A204.1 (cell line): Measurements from ENCODE around the gene ANKRD37.

Experiments used
- FAIRE-seq: peaks from 2 replicates; lab custom pipeline; 2012; peaks lifted over from hg19 to GRCh38; lab: Jason Lieb, UNC

The ANKRD37 gene

DNA sequence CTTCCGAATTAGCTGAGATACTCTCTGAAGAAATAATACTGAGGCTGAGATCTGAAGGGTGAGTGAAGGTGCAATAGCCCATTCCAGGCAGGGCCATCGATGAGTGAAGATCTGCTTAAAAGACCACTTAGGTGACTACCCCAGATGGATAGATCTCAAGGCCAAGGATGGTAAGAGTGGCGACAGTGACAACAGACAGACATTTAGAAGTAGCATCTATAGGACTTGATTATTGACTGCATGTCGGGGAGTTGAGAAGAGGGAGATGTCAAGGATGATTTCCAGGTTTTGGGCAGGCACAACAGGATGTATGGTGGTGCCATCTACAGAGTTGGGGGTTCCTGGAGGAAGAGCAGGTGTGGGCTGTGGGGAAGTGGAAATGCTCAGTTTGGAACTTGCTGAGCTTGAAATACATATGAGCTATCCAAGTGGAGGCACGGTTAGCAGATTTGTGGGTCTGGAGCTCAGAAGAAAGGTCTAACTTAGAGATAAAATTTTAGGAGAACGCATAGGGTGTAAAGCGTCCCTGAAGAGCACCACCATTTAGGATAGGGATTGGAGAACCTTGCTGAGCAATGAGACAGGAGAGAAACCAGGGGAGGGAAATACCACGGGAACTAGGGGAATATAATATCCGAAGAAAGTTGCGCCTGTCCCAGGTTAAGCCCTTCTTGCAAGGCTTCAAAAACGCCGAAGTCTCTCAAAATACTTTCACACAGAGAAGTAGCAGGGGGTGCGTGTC is 28.4 kb downstream of the ANKRD37 start:
- no peak for FAIRE-seq

DNA sequence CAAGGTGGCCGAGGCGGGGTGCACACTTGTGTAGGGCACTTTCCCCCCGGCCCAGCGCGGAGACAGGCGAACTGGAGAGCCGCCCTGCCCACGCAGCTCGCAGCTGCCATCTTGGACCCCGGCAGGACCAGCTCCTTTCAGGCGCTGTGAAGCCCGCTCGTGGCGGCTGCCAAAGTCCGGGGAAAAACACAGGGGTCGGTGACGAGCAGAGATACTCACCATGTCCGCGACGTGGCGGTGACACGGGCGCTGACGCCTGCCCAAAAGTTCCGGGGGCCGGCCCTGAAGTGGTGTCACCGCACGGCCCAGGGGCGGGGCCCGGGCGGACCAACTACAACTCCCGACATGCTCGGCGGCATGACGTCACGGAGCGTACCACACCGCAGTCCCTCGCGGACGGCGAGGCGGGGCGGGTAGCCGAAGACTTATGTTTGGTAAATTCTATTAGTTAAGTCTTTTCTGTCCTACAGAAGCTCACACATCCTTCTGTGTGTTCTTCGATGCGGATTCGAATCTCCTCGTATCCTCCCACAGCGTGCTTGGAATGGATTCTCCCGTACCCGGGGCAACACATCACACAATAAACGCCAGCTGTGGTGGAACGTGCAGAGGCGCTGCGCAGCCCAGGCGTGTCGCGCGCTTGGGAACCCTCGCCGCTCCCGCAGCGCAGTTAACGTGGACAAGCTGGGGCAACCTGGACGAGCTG is 29.2 kb downstream of the ANKRD37 start, which contains the start of gene UFSP2:
Gene UFSP2, minus strand, starts transcription at position 318 of the 706 bp plus-strand sequence. Its CDS starts 96 bp downstream, at position 222.
- no peak for FAIRE-seq

DNA sequence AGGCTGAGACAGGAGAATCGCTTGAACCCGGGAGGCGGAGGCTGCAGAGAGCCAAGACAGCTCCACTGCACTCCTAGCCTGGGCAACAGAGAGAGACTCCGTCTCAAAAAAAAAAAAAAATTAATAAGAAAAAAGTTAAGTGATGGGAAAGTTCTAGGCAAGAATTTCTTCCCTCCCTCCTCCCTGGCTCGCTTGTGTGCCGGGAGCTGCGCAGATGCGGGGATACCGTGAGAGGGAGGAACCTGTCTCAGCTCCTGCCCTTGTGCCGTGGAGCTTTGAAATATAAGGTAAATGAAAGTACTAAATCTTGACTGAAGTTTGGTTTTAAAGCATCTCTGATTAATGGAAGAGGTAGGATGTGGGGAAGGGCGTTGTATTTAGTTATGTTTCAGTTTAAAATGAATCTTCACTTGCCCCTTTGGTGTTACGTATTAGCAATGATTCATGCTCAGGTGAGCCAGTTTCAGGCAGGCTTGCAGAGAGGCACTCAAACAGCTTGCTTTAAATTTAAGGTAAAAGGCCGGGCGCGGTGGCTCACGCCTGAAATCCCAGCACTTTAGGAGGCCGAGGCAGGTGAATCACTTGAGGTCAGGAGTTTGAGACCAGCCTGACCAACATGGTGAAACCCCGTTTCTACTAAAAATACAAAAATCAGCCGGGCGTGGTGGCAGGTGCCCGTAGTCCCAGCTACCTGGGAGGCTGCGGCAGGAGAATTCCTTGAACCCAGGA is 30.5 kb downstream of the ANKRD37 start:
- no peak for FAIRE-seq

- no peak for FAIRE-seq
Observed at GRCh38 chr4:185429660-185430059, 33.0 kb downstream of the ANKRD37 start.

DNA sequence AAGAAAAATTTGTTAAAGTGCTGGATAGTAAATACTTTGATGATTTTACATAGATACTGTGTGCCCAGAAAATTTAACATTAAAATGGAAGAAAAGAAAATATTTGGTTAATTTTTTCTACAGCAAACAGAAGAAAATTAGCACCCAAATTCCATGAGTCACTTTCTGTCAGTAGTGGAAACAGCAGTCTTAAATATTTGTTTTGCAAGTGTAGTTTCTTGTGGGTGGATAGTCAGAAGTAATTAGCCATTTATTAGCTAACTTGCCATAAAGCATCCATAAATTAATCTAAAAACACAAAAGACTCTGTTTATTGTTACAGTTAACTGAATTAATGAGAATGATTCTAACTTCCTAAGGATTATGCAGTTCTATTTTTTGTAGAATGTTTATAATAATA is 38.8 kb downstream of the ANKRD37 start:
- FAIRE-seq = peak; percentile 79

GRCh38 chr4:185437809-185438208 is 41.2 kb downstream of the ANKRD37 start:
- FAIRE-seq = peak; percentile 73

DNA sequence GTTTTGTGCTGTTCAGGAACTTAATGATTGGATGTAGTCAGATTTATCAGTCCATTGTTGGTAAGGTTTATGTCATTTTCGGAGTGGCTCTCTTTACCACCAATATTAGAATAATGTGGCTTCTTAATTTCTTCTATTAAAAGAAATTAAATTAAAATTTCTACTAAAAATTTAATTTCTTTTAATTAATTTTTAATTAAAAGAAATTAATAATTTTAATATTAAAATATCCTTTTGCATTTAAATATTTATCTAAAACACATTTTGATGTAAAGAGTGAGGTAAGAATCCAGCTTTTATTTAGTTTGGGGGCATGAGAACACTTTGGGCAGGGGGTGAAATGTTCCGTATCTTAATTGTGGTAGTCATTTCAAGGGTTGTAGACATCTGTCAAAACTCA is 44.8 kb downstream of the ANKRD37 start:
- FAIRE-seq = peak; percentile 88

- no peak for FAIRE-seq
Observed at GRCh38 chr4:185445209-185445608, 48.6 kb downstream of the ANKRD37 start.
